K562 (cell line): Measurements from ENCODE around the gene ANGEL2. TPM values are rescaled to one million over a fixed set of nuclear protein-coding genes. Genes with fewer than 3 reads are reported as not detected.

Experiments used
- BACH1 ChIP-seq: fragments of 200-800 bp; sonication (Bioruptor generic); IDR thresholded peaks from 2 replicates; pipeline ENCODE4 v1.6.1; 2016; ENCODE audit warnings: missing genetic modification characterization, missing compliant biosample characterization
- DEAF1 ChIP-seq: fragments of 450-650 bp; formaldehyde crosslinking; IDR thresholded peaks from 2 replicates; pipeline ENCODE4 v1.4.0; 2020; ENCODE audit warnings: mild to moderate bottlenecking, moderate library complexity
- ELK3 ChIP-seq: fragments of 450-650 bp; formaldehyde crosslinking; IDR thresholded peaks from 2 replicates; pipeline ENCODE4 v1.4.0; 2020; ENCODE audit warnings: mild to moderate bottlenecking
- FOXK1 ChIP-seq: sonication (generic); formaldehyde crosslinking; IDR thresholded peaks from 2 replicates; pipeline ENCODE4 v1.8.0; 2022; ENCODE audit warnings: missing genetic modification reagents, mild to moderate bottlenecking, borderline replicate concordance
- GMEB1 ChIP-seq: fragments of 250-450 bp; sonication (Bioruptor Pico); IDR thresholded peaks from 2 replicates; pipeline ENCODE4 v1.4.0; 2020; ENCODE audit warnings: mild to moderate bottlenecking
- HES1 ChIP-seq: fragments of 450-650 bp; IDR thresholded peaks from 2 replicates; pipeline ENCODE4 v1.6.1; 2016; ENCODE audit warnings: low read depth, mild to moderate bottlenecking, moderate library complexity
- HMG20B ChIP-seq: fragments of 250-450 bp; sonication (Bioruptor Pico); IDR thresholded peaks from 2 replicates; pipeline ENCODE4 v1.5.0; 2021; ENCODE audit warnings: mild to moderate bottlenecking
- LARP7 ChIP-seq: fragments of 450-650 bp; IDR thresholded peaks from 2 replicates; pipeline ENCODE4 v1.6.1; 2016
- MAZ ChIP-seq, 2 experiments: fragments of 450-650 bp in 1 of 2; sonication (generic) in 1 of 2; formaldehyde crosslinking; IDR thresholded peaks in 1 of 2; conservative IDR thresholded peaks in 1 of 2; 2 replicates each; pipeline versions ENCODE4 v1.4.0 to v1.5.0; 2020; ENCODE audit warnings: mild to moderate bottlenecking in 1 of 2, missing genetic modification reagents in 1 of 2
- MCM2 ChIP-seq: fragments of 450-650 bp; IDR thresholded peaks from 2 replicates; pipeline ENCODE4 v1.6.1; 2017; ENCODE audit warnings: low read depth, mild to moderate bottlenecking
- MTA2 ChIP-seq: fragments of 450-650 bp; IDR thresholded peaks from 2 replicates; pipeline ENCODE4 v1.6.1; 2016; ENCODE audit warnings: low read depth
- PCBP2 ChIP-seq: fragments of 200-400 bp; formaldehyde crosslinking; IDR thresholded peaks from 2 replicates; pipeline ENCODE4 v1.6.1; 2018; ENCODE audit warnings: low read length, low read depth, mild to moderate bottlenecking, moderate library complexity; ENCODE audit not compliant: poor library complexity, severe bottlenecking
- PHB ChIP-seq: fragments of 250-450 bp; sonication (Bioruptor Pico); IDR thresholded peaks from 2 replicates; pipeline ENCODE4 v1.5.0; 2021
- RBM17 ChIP-seq: fragments of 200-400 bp; formaldehyde crosslinking; IDR thresholded peaks from 2 replicates; pipeline ENCODE4 v1.6.1; 2017; ENCODE audit warnings: low read depth, mild to moderate bottlenecking, low read length, borderline replicate concordance
- RHOXF2B ChIP-seq: fragments of 250-450 bp; sonication (Bioruptor Pico); conservative IDR thresholded peaks from 2 replicates; pipeline ENCODE4 v1.5.1; 2021
- THAP12 ChIP-seq: fragments of 250-450 bp; sonication (Bioruptor Pico); IDR thresholded peaks from 2 replicates; pipeline ENCODE4 v1.9.0; 2021; ENCODE audit warnings: mild to moderate bottlenecking, inconsistent platforms
- ZNF121 ChIP-seq: sonication (generic); formaldehyde crosslinking; conservative IDR thresholded peaks from 2 replicates; pipeline ENCODE4 v1.8.0; 2022; ENCODE audit warnings: missing genetic modification reagents
- ZNF232 ChIP-seq: sonication (generic); formaldehyde crosslinking; IDR thresholded peaks from 2 replicates; pipeline ENCODE4 v1.8.0; 2022; ENCODE audit warnings: mild to moderate bottlenecking, missing genetic modification reagents
- ZZZ3 ChIP-seq: fragments of 450-650 bp; IDR thresholded peaks from 2 replicates; pipeline ENCODE4 v1.6.1; 2016; ENCODE audit warnings: antibody characterized with exemption, mild to moderate bottlenecking, moderate library complexity
- polyA plus RNA-seq, 8 experiments: library from polyadenylated mRNA; depleted of rRNA in 4 of 8; stranded (reverse) in 5 of 8; unstranded in 3 of 8; fragments of >200 nt; fragmentation: Nextera tagmentation in 2 of 8; fragmentation: Illumina TruSeq in 1 of 8; extraction: Ambion mirVana in 2 of 8; extraction: Trizol in 1 of 8; gene quantifications; 2 replicates each; pipeline versions ENCODE4 v1.2.1 to v1.2.3, GENCODE V29; 2011 to 2014; ENCODE audit warnings: inconsistent platforms in 1 of 8, missing spikeins in 1 of 8
- total RNA-seq, 7 experiments: library from RNA; depleted of rRNA in 6 of 7; stranded (reverse); fragments of >200 nt in 6 of 7; fragmentation: Illumina TruSeq in 2 of 7; extraction: Trizol in 2 of 7; gene quantifications; 2 replicates each; pipeline versions ENCODE4 v1.2.1 to v1.2.3, GENCODE V29; 2011 to 2021; ENCODE audit warnings: low replicate concordance in 1 of 7

Gene ANGEL2
- total and polyA plus RNA-seq, 9 of the 15 experiments (the other 6 are each of a cell fraction or from before 2014, with no cell fraction given): 6.8 to 34.6 (median 26.2) TPM

- TF ChIP-seq DEAF1 (CRISPR knock-in tag) (no peak), GMEB1 (CRISPR knock-in tag) (peak; percentile 51; the same call in 1 of the 2 replicates), FOXK1 (no peak), MAZ (CRISPR knock-in tag; conservative IDR thresholded peaks at IDR 0.05 in 1 of 2, IDR thresholded peaks at IDR 0.05 in 1 of 2) (peak; percentile 50 to 70), LARP7 (no peak), PHB (CRISPR knock-in tag) (no peak), MTA2 (no peak), MCM2 (no peak), BACH1 (tag) (no peak), ZZZ3 (no peak), RBM17 (no peak), PCBP2 (no peak), ZNF121 (CRISPR knock-in tag) (no peak), ZNF232 (CRISPR knock-in tag) (no peak), HMG20B (CRISPR knock-in tag) (no peak), ELK3 (no peak), RHOXF2B (CRISPR knock-in tag) (peak; percentile 26; the same call in 1 of the 2 replicates), THAP12 (CRISPR knock-in tag) (peak; percentile 58; the same call in 1 of the 2 replicates), HES1 (peak; percentile 94)
Observed at GRCh38 chr1:213015099-213016050, at the start of gene ANGEL2 (continued).
